Fibroblast of pulmonary artery (primary cell): ENCODE data around the gene PRDX3.
"Not testable (repeated sequence)": the region's sequence is repeated elsewhere in the genome, so short reads cannot be mapped to it uniquely, and the experiment has no call there.

Experiments used
- DNase-seq: peaks from one replicate; pipeline ENCODE4 v3.0.0-alpha.2; 2010; ENCODE audit warnings: low read depth
- H3K4me3 ChIP-seq: replicated peaks from 2 replicates; pipeline ENCODE4 v1.5.1; 2011; ENCODE audit warnings: low read depth, mild to moderate bottlenecking, control low read depth, low read length, moderate library complexity
- TF ChIP-seq, protein P1 (sequence below): IDR thresholded peaks from 2 replicates; pipeline ENCODE4 v1.5.1; 2011; ENCODE audit warnings: mild to moderate bottlenecking, control low read depth, low read length, inconsistent platforms; ENCODE audit errors: missing control alignments

Gene PRDX3

DNA sequence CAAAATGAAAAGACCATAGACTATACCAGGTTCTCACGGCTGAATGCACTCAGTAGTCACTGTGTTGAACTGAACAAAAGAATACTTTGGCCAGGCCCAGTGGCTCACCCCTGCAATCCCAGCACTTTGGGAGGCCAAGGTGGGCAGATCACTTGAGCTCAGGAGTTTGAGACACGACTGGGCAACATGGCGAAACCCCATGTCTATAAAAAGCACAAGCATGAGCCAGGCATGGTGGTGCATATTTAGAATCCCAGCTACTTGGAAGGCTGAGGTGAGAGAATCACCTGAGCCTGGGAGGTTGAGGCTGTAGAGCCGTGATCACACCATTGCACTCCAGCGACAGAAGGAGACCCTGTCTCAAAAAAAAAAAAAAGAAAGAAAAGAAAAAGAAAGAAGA lies 25.6 kb downstream of the PRDX3 start:
- TF ChIP-seq, protein P1, sequence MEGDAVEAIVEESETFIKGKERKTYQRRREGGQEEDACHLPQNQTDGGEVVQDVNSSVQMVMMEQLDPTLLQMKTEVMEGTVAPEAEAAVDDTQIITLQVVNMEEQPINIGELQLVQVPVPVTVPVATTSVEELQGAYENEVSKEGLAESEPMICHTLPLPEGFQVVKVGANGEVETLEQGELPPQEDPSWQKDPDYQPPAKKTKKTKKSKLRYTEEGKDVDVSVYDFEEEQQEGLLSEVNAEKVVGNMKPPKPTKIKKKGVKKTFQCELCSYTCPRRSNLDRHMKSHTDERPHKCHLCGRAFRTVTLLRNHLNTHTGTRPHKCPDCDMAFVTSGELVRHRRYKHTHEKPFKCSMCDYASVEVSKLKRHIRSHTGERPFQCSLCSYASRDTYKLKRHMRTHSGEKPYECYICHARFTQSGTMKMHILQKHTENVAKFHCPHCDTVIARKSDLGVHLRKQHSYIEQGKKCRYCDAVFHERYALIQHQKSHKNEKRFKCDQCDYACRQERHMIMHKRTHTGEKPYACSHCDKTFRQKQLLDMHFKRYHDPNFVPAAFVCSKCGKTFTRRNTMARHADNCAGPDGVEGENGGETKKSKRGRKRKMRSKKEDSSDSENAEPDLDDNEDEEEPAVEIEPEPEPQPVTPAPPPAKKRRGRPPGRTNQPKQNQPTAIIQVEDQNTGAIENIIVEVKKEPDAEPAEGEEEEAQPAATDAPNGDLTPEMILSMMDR, result no peak

GRCh38 chr10:119151601-119152000 lies 27.0 kb downstream of the PRDX3 start:
- DNase-seq, H3K4me3 ChIP-seq: not testable (repeated sequence)

More for the DNA sequence above, 25.6 kb downstream of the PRDX3 start:
- DNase-seq, result no peak
- H3K4me3 ChIP-seq, result no peak overlapping the region

- no peak overlapping the region for H3K4me3 ChIP-seq
- DNase-seq, result no peak
- TF ChIP-seq, protein P1, result peak; percentile 14
Observed at GRCh38 chr10:119149729-119150128, 28.9 kb downstream of the PRDX3 start.

DNA sequence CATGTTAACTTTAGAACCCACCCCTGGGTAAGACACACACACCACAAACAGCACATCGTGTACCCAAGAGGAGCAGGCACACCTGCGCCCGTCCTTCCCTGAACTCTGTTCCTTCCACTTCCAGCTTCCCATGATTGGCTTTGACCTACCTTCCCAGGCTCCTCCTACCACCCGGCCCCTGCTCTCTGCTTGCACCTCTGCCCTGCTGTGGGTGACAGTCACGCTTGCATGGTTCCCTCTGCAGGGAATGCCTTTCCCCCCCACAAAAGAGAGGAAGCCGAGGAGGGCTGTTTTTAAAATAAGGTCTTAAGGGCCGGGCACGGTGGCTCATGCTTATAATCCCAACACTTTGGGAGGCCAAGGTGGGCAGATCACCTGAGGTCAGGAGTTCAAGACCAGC lies 29.5 kb downstream of the PRDX3 start:
- DNase-seq, result no peak
- H3K4me3 ChIP-seq, result no peak overlapping the region
- TF ChIP-seq, protein P1, result no peak

GRCh38 chr10:119143657-119144056 lies 35.0 kb downstream of the PRDX3 start:
- TF ChIP-seq, protein P1, result no peak
- H3K4me3 ChIP-seq, result no peak overlapping the region
- no peak for DNase-seq

GRCh38 chr10:119140603-119141245 lies 37.9 kb downstream of the PRDX3 start:
- DNase-seq, result no peak
- H3K4me3 ChIP-seq, result no peak overlapping the region
- TF ChIP-seq, protein P1, result no peak

DNA sequence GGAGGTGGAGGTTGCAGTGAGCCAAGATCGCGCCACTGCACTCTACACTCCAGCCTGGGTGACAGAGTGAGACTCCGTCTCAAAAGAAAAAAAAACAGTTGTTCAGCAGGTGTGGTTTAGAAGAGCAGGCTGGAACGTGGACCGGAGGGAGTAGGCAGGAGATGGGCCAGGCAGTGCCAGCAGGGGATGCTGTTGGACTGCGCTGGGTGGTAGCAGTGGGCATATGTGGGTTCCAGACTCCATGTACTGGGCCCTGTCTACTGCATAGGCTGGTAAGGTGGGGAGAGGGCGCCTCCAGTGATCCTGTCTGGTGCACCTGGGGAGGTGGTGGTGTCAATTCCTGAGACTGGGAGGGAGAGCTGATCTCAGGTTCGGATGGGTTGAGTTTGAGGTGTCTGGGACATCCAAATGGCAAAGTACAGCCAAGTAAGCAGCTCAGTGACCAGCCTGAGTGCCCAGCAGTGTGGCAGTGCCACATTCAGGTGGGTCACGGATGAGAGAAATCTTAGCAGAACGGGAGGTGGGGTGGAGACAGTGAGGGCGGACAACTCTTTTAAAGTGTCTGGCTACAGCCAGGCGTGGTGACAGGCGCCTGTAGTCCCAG lies 39.0 kb downstream of the PRDX3 start:
- H3K4me3 ChIP-seq, result no peak overlapping the region
- DNase-seq, result peak; percentile 35
- TF ChIP-seq, protein P1, result peak; percentile 61
